GM19463 (cell line): ENCODE results near the gene NMNAT1.
"Not testable (repeated sequence)": the region's sequence is repeated elsewhere in the genome, so short reads cannot be mapped to it uniquely, and the experiment has no call there.

Source experiments
- ATAC-seq: cut with Tn5 transposase; IDR thresholded peaks from one replicate; pipeline ENCODE4 v1.9.1; 2021; ENCODE audit warnings: mild to moderate bottlenecking, moderate library complexity; ENCODE audit not compliant: unreplicated experiment

The NMNAT1 gene

GRCh38 chr1:10014016-10014415 lies 70.7 kb downstream of the NMNAT1 start:
- ATAC-seq = no peak

- no peak for ATAC-seq
These were observed 76.3 kb downstream of the NMNAT1 start for GRCh38 chr1:10019561-10019960.

GRCh38 chr1:10020086-10020485 lies 76.8 kb downstream of the NMNAT1 start:
- ATAC-seq = no peak

- not testable (repeated sequence) for ATAC-seq
These were observed 77.4 kb downstream of the NMNAT1 start for GRCh38 chr1:10020678-10021077.

- not testable (repeated sequence) for ATAC-seq
These were observed 78.7 kb downstream of the NMNAT1 start for GRCh38 chr1:10021992-10022391.

- ATAC-seq = no peak
These were observed 79.4 kb downstream of the NMNAT1 start for GRCh38 chr1:10022656-10023055.

GRCh38 chr1:10025354-10025753 lies 82.1 kb downstream of the NMNAT1 start:
- no peak for ATAC-seq

GRCh38 chr1:10027027-10027426 lies 83.8 kb downstream of the NMNAT1 start:
- ATAC-seq = no peak

GRCh38 chr1:10028956-10029500 lies 85.8 kb downstream of the NMNAT1 start:
- not testable (repeated sequence) for ATAC-seq

- ATAC-seq = no peak
These were observed 88.2 kb downstream of the NMNAT1 start for GRCh38 chr1:10031461-10031860.

GRCh38 chr1:10032590-10033358 lies 89.5 kb downstream of the NMNAT1 start, which contains the start of gene UBE4B:
UBE4B (plus strand) TSS chr1:10032958; CDS start chr1:10033671, 713 bp downstream.
- peak; percentile 96 for ATAC-seq

GRCh38 chr1:10033359-10033845 lies 90.1 kb downstream of the NMNAT1 start:
- peak; percentile 8 for ATAC-seq
